Activated CD8-positive, alpha-beta memory T cell treated with anti-CD3 and anti-CD28 coated beads, Interleukin-2, amount 50 U/mL, for 1 hour (primary cell): ENCODE results near the gene SH2D1B.
"Not testable (repeated sequence)": the region's sequence is repeated elsewhere in the genome, so short reads cannot be mapped to it uniquely, and the experiment has no call there.

ENCODE experiments used
- DNase-seq: peaks from one replicate; pipeline ENCODE4 v3.0.0-alpha.2; 2020; ENCODE audit errors: extremely low read depth

The SH2D1B gene, protein sequence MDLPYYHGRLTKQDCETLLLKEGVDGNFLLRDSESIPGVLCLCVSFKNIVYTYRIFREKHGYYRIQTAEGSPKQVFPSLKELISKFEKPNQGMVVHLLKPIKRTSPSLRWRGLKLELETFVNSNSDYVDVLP

DNA sequence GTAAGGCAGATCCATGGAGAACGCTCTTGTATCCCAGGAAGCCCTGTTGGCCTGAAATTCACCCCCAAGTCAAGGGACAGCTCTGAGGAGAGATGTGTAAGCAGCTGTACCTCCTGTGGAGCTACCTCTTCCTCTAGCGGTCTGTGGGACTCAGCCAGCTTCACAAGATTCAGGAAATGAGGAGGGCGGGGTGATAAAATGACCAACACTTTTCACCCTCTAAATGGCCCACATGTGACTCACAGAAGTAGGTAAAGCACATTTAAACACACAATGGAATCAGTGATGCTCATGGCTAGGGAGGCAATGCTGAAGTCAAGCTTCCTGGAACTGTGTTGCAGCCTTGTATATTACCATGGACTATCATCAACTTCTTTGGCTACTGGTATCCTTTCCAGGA, at the start of gene SH2D1B:
SH2D1B (minus strand) TSS at position 135 of the 400 bp plus-strand sequence; CDS start at position 15, 120 bp downstream.
- no peak for DNase-seq

DNA sequence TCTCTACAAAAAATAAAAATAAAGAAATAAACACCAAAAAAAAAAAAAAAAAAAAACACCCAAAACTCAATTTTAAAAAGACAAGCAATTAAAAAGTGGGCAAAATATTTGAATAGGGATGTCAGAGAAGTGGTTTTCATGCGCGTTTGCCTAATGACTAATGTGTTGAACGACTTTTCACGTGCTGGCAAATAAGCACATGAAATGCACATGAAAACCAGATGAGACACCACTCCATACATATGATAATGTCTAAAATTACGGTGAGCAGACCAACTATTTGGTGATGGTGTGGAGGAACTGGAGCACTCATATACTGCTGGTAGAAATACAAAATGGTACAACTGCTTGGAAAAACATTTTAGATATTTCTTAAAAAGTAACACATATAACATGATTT, 46.3 kb upstream of the SH2D1B start:
- DNase-seq = no peak

DNA sequence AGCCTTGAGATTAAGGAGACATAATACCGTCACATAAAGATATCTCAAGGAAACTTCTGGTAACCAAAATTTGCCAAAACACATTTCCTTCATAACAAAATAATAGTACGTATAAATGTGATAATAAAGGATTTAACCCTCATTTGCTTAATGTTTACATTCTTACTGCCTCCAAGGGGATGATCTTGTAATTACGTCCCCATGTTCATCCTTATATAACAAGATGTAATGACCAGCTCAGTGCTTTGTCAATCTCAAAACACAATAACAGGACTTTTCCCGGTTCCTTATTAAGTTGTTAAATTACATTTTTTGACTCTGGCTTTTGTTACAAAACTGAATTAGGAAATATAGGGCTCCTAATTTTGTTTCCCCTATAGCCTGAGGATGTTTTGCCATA, 44.4 kb upstream of the SH2D1B start:
- DNase-seq = no peak

DNA sequence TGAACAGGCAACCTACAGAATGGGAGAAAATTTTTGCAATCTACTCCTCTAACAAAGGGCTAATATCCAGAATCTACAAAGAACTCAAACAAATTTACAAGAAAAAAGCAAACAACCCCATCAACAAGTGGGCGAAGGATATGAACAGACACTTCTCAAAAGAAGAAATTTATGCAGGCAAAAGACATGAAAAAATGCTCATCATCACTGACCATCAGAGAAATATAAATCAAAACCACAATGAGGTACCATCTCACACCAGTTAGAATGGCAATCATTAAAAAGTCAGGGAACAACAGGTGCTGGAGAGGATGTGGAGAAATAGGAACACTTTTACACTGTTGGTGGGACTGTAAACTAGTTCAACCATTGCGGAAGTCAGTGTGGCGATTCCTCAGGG, 42.4 kb upstream of the SH2D1B start:
- DNase-seq = not testable (repeated sequence)

DNA sequence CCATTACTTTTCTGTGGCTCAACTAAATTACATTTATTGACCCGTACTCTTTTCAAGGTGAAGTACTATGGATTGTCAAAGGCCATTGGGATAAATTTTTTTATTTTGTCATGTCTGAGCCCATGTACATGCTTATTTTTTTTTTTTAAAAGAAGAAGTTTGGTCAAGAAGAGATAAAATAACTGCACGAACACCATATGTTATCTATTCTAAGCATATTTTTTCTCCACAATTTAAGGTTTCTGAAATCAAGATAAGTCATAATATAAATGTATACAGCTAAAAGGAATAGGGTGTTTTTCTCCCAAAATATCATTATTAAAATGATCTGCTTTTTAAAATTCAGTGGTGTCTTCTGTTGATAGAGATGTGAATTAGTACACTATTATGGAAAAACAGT, 35.0 kb upstream of the SH2D1B start:
- DNase-seq = no peak

DNA sequence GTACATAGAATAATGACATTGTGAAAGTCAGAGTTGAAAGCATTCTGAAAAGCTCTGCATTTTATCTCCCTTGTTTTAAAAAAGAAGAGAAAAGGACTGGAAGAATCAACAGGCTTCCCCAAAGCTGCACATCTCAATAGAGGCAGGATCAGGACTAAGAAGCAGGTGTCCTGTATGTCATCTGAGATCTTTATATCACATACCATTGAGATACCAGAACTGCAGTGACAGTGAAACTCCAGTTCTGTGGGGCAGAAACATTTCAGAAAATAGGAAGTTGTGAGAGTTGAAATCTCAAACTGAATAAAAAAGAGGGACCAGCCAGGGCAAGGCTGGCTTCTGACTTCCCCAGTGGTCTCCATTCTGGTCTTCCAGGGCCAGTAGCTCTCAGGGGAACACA, 33.0 kb upstream of the SH2D1B start:
- DNase-seq = no peak

DNA sequence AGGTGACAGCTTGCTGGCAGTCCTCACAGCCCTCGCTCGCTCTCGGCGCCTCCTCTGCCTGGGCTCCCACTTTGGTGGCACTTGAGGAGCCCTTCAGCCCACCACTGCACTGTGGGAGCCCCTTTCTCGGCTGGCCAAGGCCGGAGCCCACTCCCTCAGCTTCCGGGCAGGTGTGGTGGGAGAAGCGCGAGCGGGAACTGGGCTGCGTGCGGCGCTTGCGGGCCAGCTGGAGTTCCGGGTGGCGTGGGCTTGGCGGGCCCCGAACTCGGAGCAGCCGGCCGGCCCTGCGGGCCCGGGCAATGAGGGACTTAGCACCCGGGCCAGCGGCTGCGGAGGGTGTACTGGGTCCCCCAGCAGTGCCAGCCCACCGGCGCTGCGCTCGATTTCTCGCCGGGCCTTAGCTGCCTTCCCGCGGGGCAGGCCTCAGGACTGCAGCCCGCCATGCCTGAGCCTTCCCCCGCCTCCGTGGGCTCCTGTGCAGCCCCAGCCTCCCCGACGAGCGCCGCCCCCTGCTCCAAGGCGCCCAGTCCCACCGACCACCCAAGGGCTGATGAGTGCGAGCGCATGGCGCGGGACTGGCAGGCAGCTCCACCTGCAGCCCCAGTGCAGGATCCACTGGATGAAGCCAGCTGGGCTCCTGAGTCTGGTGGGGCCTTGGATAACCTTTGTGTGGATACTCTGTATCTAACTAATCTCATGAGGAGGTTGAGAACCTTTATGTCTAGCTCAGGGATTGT, 21.2 kb upstream of the SH2D1B start:
- not testable (repeated sequence) for DNase-seq

DNA sequence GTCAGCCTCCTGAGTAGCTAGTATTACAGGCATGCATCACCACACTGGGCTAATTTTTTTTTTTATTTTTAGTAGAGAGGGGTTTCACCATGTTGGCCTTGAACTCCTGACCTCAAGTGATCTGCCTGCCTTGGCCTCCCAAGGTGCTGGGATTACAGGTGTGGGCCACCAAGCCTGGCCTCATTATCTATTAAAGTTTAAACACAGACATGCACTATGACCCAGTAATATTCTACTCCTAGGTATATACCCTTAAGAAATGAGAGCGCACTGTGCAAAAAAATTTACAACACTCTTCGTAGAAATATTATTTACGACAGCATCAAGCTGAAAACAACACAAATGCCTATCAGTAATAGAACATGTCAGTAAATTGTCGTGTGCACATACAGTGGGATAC, 18.6 kb upstream of the SH2D1B start:
- DNase-seq = no peak

DNA sequence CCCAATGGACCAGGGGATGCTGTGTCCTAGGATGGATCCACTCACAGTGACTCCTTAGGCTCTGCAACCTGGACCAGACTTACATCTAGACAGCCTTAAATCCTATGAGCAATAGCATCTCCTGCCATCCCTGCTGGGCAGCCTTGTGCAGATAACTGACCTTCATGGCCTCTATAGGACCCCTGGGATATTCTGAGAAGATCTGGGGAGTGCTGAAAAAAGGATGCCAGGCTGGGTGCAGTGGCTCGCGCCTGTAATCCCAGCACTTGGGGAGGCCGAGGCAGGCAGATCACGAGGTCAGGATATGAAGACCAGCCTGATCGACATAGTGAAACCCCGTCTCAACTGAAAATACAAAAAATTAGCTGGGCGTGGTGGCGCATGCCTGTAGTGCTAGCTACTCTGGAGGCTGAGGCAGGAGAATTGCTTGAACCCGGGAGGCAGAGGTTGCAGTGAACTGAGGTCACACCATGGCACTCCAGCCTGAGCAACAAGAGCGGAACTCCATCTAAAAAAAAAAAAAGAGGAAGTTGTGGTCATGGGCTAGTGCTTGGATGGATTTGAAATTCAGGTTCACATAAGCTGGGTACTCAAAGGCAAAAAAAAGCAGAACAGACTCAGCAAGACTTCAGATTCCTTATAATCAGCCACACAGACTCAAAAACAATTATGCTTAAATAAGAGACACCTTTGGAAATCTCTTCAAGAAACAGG, 10.9 kb upstream of the SH2D1B start:
- DNase-seq = no peak

DNA sequence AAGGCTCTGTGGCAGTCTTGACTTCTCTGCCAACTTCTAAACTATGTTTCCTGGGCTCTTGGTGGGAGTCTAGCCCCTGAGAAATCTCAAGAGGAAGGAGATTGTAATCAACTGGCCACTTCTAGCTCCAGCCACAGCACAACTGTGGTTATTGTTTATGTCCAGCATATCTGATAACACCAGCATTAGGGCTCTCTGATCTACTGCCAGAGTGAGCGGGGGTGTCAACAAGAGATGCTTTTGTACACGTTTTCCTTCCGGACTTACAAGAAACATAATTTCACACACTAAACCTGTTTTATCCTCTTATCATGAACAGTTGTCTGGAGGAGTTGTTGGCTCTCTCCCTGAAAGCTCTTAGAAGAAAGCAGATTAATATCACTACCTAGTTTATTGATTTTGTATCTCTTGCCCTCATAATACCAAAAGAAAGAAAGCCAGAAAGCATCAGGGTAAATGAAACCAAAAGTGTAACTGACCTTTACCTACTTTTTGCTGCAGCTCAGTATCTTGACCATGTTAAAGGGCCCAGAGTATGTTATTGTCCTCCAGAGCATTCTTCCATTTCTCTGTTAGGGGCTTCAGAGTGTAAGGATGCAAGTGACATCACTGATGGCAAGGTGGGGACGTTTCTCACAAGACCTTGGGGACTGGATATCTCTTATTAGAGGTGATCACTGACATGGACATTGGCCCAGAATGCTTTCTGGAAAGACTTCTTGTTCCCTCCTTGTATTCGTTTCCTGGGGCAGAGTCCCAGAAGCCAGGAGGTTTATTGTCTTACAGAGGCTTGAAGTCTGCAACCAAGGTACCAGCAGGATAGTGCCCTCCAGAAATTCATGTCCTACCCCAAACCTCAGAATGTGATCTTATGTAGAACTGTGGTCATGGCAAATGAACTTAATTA, 9.6 kb upstream of the SH2D1B start:
- DNase-seq = no peak

DNA sequence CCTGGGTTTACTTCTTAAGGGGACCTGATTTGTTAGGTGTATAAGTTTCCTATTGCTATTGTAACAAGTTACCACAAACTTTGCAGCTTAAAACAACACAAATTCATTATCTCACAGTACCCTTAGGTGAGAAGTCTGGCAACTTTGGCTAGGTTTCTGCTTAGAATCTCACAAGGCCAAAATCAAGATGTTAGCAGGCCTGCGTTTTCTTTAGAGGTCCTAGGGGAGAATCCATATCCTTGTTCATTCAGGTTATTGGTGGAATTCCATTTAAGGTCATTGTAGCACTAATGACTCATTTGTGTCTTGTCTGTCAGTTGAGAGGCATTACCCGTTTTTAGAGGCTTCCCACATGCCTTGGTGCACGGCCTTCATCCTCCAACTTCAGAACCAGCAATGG, 8.2 kb upstream of the SH2D1B start:
- no peak for DNase-seq

DNA sequence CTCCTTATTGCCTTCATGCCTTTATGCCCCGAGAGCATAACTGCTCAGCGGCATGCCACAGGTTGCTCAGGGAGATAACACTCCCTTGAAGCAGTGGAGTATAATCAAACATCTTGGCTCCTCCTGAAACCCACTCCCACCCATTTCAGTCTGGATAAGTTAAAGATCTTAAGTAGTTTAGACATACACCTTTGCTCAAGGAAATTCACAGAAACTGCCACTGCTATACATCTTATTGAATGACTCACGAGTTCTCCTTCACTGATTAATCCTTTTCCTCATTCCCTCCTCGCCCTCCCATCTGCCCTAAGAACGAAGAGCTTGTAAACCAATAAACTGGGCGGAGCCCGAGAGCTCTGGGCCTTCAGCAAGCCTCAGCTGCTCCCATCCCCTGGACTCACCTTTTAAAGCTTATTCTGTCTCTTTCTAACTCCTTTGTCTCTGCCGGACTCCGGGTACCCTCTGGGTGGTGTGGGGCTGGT, 7.6 kb upstream of the SH2D1B start:
- not testable (repeated sequence) for DNase-seq

DNA sequence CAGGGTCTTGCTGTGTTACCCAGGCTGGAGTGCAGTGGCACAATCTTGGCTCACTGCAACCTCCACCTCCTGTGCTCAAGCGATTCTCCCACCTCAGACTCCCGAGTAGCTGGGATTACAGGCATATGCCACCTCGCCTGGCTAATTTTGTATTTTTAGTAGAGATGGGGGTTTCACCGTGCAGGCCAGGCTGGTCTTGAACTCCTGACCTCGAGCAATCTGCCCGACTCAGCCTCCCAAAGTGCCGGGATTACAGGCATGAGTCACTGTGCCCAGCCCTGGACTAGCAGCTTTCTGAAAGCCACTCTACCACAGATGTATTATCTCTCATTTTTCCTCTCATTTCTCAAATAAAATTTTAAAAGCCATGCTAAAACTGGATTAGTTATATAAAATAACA, 6.6 kb upstream of the SH2D1B start:
- not testable (repeated sequence) for DNase-seq

DNA sequence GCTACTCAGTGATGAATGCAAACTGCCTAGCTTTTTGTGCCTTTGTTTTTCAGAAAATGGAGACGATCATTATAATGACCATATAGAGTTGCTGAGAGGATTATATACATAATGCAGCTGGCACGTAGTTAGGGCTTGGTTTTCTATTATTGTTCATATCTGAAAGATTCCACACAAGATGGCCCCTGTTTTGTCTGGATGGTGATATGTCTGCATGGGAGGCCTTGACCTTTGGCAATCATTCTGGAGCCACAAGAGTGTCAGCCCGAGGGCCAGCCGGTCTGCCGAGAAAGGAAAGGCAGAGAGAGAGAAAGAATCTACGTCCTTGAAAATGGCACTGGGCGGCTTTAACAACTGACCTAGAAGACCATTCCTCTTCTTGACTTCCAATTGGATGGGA, 5.7 kb upstream of the SH2D1B start:
- DNase-seq = no peak

DNA sequence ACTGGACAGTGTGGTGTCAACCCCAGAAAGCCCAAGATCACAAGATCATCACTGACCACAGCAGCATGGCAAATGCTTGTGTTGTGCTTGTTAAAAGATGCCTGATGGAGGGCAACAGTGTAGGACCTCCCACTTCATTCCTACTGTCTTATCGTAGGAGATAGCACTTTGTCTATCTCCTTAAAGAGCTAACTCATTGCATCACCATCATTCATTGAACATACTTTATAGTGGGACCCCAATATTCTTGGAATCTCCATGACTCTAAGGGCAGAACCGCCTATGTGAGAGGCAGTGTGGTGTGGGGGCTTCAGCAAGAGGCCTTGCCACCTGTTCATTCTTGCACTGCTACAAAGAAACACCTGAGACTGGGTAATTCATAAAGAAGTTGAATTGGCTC, 5.0 kb upstream of the SH2D1B start:
- DNase-seq = no peak

DNA sequence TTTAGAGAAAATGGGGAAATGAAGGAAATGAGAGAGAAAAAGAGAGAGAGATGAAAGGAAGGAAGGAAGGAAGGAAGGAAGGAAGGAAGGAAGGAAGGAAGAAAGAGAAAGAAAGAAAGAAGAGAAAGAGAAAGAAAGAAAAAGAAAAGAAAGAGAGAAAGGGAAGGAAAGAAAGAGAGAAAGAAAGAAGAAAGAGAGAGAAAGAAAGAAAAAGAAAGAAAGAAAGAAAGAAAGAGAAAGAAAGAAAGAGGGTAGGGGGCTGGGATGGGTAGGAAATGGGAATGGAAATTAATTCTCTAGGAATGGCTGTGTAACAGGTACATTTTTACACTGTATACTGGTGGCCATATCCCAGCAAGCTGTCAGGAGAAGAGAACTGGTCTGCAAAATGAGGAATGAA, 4.3 kb upstream of the SH2D1B start:
- no peak for DNase-seq

DNA sequence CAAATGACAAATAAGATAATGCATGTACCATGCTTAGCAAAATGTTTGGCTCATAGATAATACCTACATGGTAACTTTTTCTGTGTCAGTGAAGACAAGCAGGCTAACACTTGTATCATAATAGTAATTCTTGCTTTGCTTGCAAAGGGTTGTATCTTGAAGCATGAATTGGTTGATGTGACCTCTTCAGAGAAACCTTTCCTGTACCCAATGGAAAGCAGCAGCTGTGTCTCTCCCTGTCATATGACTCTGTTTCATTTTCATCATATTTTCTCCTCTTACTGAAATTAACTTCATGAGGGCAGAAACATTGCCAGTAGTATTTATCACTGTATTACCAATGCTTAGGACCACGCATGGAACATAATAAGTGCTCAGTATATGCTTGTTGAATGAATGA, 4.4 kb downstream of the SH2D1B start:
- no peak for DNase-seq

DNA sequence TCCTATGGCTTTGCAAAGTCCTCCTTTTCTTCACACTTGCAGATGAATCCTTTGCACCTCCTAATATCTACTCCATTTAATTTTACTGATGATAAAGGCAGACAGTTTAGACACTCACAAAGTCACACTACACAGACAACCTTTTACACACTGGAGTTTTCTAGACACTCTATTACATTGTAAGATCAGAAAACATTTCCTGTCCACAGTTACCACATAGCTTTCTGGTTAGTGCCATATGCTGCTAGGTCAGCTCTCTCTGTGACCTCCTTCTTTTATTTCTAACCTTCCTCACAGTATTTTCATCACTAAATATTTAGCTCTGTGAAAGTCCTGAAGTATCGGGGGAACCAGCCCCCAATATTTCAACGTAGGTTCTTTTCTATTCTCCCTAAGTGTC, 5.1 kb downstream of the SH2D1B start:
- DNase-seq = no peak

DNA sequence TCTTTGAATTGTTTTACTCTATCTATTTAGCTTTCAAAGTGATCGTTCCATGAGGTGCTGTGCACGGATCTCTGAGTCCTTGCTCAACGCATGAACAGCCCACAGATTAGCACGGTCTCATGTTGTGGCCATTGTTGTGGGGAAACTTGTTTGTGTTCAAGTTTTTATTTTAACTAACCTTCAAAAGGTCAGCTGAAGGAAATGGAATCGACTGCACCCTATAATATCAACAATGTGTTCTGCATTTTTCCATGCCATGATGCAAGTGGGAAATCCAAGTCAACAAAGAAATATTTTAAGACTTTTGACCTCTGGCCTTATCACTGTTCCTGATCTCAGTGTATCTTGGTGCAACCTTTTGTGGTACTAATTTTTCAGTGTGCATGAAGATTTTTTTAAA, 6.1 kb downstream of the SH2D1B start:
- DNase-seq = no peak

DNA sequence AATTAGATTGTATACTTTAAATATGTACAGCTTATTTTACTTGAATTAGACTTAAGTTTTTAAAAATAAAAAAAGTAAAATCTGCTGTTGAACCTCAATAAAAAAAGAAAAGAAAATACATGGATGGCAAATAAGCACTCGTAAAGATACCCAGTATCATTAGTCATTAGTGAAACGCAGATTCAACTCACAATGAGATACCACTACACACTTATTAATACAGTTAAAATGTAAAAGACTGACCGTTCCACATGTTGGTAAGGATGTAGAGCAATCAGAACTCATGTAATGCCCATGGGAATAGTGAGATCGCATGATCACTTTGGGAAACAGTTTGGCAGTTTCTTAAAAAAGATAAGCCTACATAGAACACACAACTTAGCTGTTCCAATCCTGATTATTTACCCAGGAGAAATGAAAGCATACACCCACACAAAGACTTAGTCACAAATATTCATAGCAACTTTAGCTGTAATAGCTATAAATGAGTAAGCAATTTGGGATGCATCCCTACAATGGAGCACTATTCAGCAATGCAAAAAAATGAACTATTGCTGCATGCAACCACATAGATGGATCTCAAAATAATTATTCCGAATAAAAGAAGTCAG, 7.3 kb downstream of the SH2D1B start:
- DNase-seq = no peak

DNA sequence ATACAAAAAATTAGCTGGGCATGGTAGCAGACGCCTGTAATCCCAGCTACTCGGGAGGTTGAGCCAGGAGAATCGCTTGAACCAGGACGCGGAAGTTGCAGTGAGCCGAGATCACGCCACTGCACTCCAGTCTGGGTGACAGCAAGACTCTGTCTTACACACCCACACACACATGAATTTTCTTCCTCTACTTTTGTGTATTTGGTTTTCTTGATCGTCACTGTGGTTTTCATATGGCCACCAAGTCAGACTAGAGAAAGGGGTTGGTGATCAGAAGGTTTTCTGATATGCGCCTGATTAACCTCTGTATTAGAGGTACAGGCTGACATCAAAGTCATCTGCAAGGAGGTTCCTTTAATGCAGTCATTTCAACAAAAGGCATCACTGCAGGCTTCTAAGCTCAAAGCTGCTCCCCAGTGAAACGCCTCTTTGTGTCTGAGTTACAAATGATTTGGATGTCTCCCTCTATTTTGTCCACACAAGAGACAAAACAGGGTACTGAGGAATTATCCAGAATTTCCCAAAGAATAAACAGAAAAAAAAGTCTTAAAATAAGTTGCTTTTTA, 11.1 kb downstream of the SH2D1B start:
- DNase-seq = no peak
